ENCODE measurements around the gene RIMS4.

GRCh38 chr20:44840826-44841225, 30.5 kb upstream of the RIMS4 start:
- TF ChIP-seq CTCF (IDR thresholded peaks at IDR 0.05; ENCODE audit: low read depth, low read length) (no peak), EZH2phosphoT487 (IDR thresholded peaks at IDR 0.05; ENCODE audit: low read depth) (no peak)

Data from OCI-LY3 (cell line).